GM19351 (cell line): Measurements from ENCODE around the gene SLC39A6.
"Not testable (repeated sequence)": the region's sequence is repeated elsewhere in the genome, so short reads cannot be mapped to it uniquely, and the experiment has no call there.

Source experiments
- ATAC-seq: cut with Tn5 transposase; IDR thresholded peaks from one replicate; pipeline ENCODE4 v1.9.1; 2021; ENCODE audit warnings: mild to moderate bottlenecking, moderate library complexity; ENCODE audit not compliant: unreplicated experiment

Gene SLC39A6

GRCh38 chr18:36129300-36130038 lies at the start of gene SLC39A6, which contains the start of gene ELP2:
SLC39A6 (minus strand) TSS chr18:36129340; CDS start chr18:36127007, 2,333 bp downstream.
ELP2 (plus strand) TSS chr18:36129899; CDS start chr18:36129934, 35 bp downstream.
- ATAC-seq, result peak; percentile 89

GRCh38 chr18:36177913-36178312 lies 48.8 kb upstream of the SLC39A6 start:
- no peak for ATAC-seq

- no peak for ATAC-seq
Measured at GRCh38 chr18:36176711-36177110, 47.6 kb upstream of the SLC39A6 start.

GRCh38 chr18:36176177-36176584 lies 47.0 kb upstream of the SLC39A6 start:
- ATAC-seq, result no peak

- ATAC-seq, result no peak
Measured at GRCh38 chr18:36175481-36175880, 46.3 kb upstream of the SLC39A6 start.

- ATAC-seq, result no peak
Measured at GRCh38 chr18:36169938-36170337, 40.8 kb upstream of the SLC39A6 start.

- ATAC-seq, result not testable (repeated sequence)
Measured at GRCh38 chr18:36168296-36168695, 39.2 kb upstream of the SLC39A6 start.

- ATAC-seq, result no peak
Measured at GRCh38 chr18:36167692-36168218, 38.6 kb upstream of the SLC39A6 start.

GRCh38 chr18:36162981-36163380 lies 33.8 kb upstream of the SLC39A6 start:
- ATAC-seq, result no peak

- ATAC-seq, result no peak
Measured at GRCh38 chr18:36160959-36161371, 31.8 kb upstream of the SLC39A6 start.

GRCh38 chr18:36158266-36158867 lies 29.2 kb upstream of the SLC39A6 start:
- ATAC-seq, result no peak

- ATAC-seq, result no peak
Measured at GRCh38 chr18:36157441-36157840, 28.3 kb upstream of the SLC39A6 start.

- ATAC-seq, result no peak
Measured at GRCh38 chr18:36155851-36156757, 27.0 kb upstream of the SLC39A6 start.

GRCh38 chr18:36153771-36154170 lies 24.6 kb upstream of the SLC39A6 start:
- ATAC-seq, result no peak

GRCh38 chr18:36153203-36153602 lies 24.1 kb upstream of the SLC39A6 start:
- ATAC-seq, result no peak

GRCh38 chr18:36152781-36153180 lies 23.6 kb upstream of the SLC39A6 start:
- no peak for ATAC-seq

GRCh38 chr18:36149514-36150289 lies 20.6 kb upstream of the SLC39A6 start:
- ATAC-seq, result peak; percentile 99

GRCh38 chr18:36143391-36143790 lies 14.3 kb upstream of the SLC39A6 start:
- ATAC-seq, result no peak

GRCh38 chr18:36142751-36143150 lies 13.6 kb upstream of the SLC39A6 start:
- ATAC-seq, result no peak

- ATAC-seq, result no peak
Measured at GRCh38 chr18:36141576-36141975, 12.4 kb upstream of the SLC39A6 start.
